ENCODE data around the gene NACC2.

The NACC2 gene

GRCh38 chr9:136017289-136018190 is 77.5 kb downstream of the NACC2 start:
- ChIA-PET POLR2A (no interaction called here), CTCF (no interaction called here)
- Histone ChIP-seq H3K9me3 (ENCODE audit: control extremely low read depth in 1 of 5, control insufficient read depth in 4 of 5, insufficient read depth in 2 of 5, low read depth in 1 of 5, low read length in 4 of 5) (no peaks in the 10 kb centered on the region), H3K4me1 (ENCODE audit: control extremely low read depth in 1 of 4, control insufficient read depth in 4 of 4, insufficient read depth in 4 of 4, low read length in 3 of 4) (no peaks in the 10 kb centered on the region), H3K27me3 (replicated peaks in 2 of 5; ENCODE audit: control insufficient read depth in 4 of 5, insufficient read depth in 5 of 5, low read length in 4 of 5) (no peaks in the 10 kb centered on the region), H3K36me3 (ENCODE audit: control insufficient read depth in 4 of 4, insufficient read depth in 4 of 4, low read length in 3 of 4) (peaks cover 0 to 13% (median 3%) of the 10 kb centered on the region in 4 experiments), H3K4me3 (ENCODE audit: control insufficient read depth in 1 of 7, extremely low read depth in 1 of 7, insufficient read depth in 4 of 7, low read depth in 2 of 7, low read length in 6 of 7) (no peak overlapping the region), H3K27ac (ENCODE audit: insufficient read depth in 1 of 2, low read depth in 1 of 2, low read length in 2 of 2, poor library complexity in 1 of 2, severe bottlenecking in 2 of 2) (no peak overlapping the region)
- DNase-seq = no peak
- WGBS (ENCODE audit: insufficient coverage) = 94% methylated on average over 18 of the region's 27 CpGs

GRCh38 chr9:136016572-136017288 is 78.4 kb downstream of the NACC2 start:
- DNase-seq = no peak
- Histone ChIP-seq H3K27ac (ENCODE audit: insufficient read depth in 1 of 2, low read depth in 1 of 2, low read length in 2 of 2, poor library complexity in 1 of 2, severe bottlenecking in 2 of 2) (no peak overlapping the region), H3K36me3 (ENCODE audit: control insufficient read depth in 4 of 4, insufficient read depth in 4 of 4, low read length in 3 of 4) (peaks cover 0 to 13% (median 6%) of the 10 kb centered on the region in 4 experiments), H3K9me3 (ENCODE audit: control extremely low read depth in 1 of 5, control insufficient read depth in 4 of 5, insufficient read depth in 2 of 5, low read depth in 1 of 5, low read length in 4 of 5) (no peaks in the 10 kb centered on the region), H3K4me3 (ENCODE audit: control insufficient read depth in 1 of 7, extremely low read depth in 1 of 7, insufficient read depth in 4 of 7, low read depth in 2 of 7, low read length in 6 of 7) (no peak overlapping the region), H3K27me3 (replicated peaks in 2 of 5; ENCODE audit: control insufficient read depth in 4 of 5, insufficient read depth in 5 of 5, low read length in 4 of 5) (no peaks in the 10 kb centered on the region), H3K4me1 (ENCODE audit: control extremely low read depth in 1 of 4, control insufficient read depth in 4 of 4, insufficient read depth in 4 of 4, low read length in 3 of 4) (no peaks in the 10 kb centered on the region)
- WGBS (ENCODE audit: insufficient coverage) = 96% methylated on average over 23 of the region's 23 CpGs
- POLR2A ChIA-PET = no interaction called here
- CTCF ChIA-PET = interaction anchor here (1.2 kb wide), 2 partner anchors 26 to 65 kb away, joined by 3 read pairs; no protein-coding TSS in a partner anchor

DNA sequence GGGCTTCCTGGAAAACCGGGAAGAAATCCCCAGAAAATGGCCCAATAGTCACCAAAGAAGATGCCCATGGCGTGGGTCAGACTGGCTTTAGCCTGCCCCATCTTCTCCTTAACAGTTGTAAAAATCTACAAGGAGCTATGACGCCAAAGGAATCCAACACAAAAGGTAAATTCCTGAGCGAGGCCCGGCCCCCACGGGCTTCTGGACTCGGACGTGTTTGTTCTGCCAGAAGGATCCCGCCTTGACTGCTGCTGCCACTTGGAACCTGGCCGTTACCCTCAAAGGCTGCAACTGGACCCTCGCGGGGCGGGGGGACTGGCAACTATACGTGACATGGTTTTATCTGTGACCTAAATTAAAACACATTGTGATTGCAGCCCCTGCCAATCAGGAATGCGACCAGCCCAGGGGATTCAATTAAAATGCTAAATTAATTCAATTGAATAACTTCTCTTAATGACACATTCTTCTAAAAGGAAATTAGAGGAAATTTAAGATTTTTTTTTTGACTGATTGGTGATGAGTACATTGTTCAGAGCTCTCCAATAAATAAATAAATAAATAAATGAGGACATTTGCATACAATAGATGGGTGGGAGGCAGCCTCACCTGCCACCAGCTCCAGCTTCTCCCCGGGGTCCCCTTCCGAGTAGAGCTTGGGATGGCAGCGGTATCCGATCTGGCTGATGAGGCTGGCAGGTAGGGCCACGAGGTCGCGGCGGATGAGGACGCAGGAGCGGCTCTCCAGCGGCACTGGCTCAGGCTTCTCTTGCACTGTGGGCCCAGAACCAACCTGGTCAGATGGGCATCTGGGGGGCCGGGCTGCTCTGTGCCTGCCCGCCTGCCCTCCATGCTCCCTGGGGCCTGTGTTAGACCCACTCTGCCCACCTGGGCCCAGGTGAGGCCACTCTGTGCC is 79.2 kb downstream of the NACC2 start:
- POLR2A ChIA-PET = no interaction called here
- no peak for DNase-seq
- CTCF ChIA-PET = interaction anchor here (1.2 to 1.3 kb wide), 3 partner anchors 13 to 66 kb away, joined by 3 read pairs; no protein-coding TSS in a partner anchor

DNA sequence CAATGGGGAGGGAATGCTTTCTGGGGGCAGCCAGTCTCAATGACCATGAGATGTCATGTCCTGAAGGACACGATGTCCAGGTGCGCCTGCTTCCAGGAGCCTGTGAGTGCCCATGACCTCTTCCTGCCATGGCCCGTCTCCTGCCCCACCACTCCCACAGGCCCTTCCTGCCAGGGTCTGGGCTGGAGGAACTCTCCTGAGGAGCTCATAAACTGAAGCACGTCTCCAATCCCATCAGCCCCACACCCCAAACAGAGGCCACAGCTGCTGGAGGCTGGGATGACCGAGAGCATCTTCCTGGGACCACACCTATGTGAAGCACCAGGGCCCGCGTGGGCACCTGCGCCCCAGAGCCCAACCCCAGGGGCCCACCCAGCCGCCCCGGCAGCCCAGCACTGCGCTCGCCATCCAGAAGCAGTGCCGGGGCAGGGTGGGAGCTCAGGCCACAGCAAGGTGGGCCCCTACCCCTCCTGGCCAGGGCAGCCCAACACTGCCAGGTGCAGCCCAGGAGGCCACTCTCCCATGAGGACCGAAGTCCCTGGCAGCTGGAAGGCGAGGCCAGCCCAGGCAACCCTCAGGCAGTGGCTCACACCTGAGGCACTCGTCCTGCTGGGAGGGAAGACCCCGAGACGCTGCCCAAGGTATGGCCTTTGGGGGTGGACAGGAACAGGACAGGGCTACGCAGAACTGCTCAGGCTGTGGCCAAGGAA is 80.0 kb downstream of the NACC2 start:
- 84% methylated on average over 19 of the region's 19 CpGs for WGBS (ENCODE audit: insufficient coverage)
- H3K4me1 ChIP-seq (ENCODE audit: control extremely low read depth in 1 of 4, control insufficient read depth in 4 of 4, insufficient read depth in 4 of 4, low read length in 3 of 4) = no peaks in the 10 kb centered on the region
- DNase-seq = no peak

More for the DNA sequence above, 79.2 kb downstream of the NACC2 start:
- H3K27me3 ChIP-seq (replicated peaks in 2 of 5; ENCODE audit: control insufficient read depth in 4 of 5, insufficient read depth in 5 of 5, low read length in 4 of 5) = no peaks in the 10 kb centered on the region
- 95% methylated on average over 27 of the region's 28 CpGs for WGBS (ENCODE audit: insufficient coverage)
- H3K4me3 ChIP-seq (ENCODE audit: control insufficient read depth in 1 of 7, extremely low read depth in 1 of 7, insufficient read depth in 4 of 7, low read depth in 2 of 7, low read length in 6 of 7) = no peak overlapping the region
- no peak overlapping the region for H3K27ac ChIP-seq (ENCODE audit: insufficient read depth in 1 of 2, low read depth in 1 of 2, low read length in 2 of 2, poor library complexity in 1 of 2, severe bottlenecking in 2 of 2)
- H3K4me1 ChIP-seq (ENCODE audit: control extremely low read depth in 1 of 4, control insufficient read depth in 4 of 4, insufficient read depth in 4 of 4, low read length in 3 of 4) = no peaks in the 10 kb centered on the region
- H3K9me3 ChIP-seq (ENCODE audit: control extremely low read depth in 1 of 5, control insufficient read depth in 4 of 5, insufficient read depth in 2 of 5, low read depth in 1 of 5, low read length in 4 of 5) = no peaks in the 10 kb centered on the region
- H3K36me3 ChIP-seq (ENCODE audit: control insufficient read depth in 4 of 4, insufficient read depth in 4 of 4, low read length in 3 of 4) = peaks cover 0 to 21% (median 8%) of the 10 kb centered on the region in 4 experiments

GRCh38 chr9:136014147-136014923 is 80.8 kb downstream of the NACC2 start:
- DNase-seq = no peak
- H3K36me3 ChIP-seq (ENCODE audit: control insufficient read depth in 4 of 4, insufficient read depth in 4 of 4, low read length in 3 of 4) = peaks cover 0 to 31% (median 10%) of the 10 kb centered on the region in 4 experiments
- no peaks in the 10 kb centered on the region for H3K27me3 ChIP-seq (replicated peaks in 2 of 5; ENCODE audit: control insufficient read depth in 4 of 5, insufficient read depth in 5 of 5, low read length in 4 of 5)
- no peaks in the 10 kb centered on the region for H3K9me3 ChIP-seq (ENCODE audit: control extremely low read depth in 1 of 5, control insufficient read depth in 4 of 5, insufficient read depth in 2 of 5, low read depth in 1 of 5, low read length in 4 of 5)
- over 99% methylated on average over 17 of the region's 18 CpGs for WGBS (ENCODE audit: insufficient coverage)
- POLR2A ChIA-PET = no interaction called here
- CTCF ChIA-PET = interaction anchor here (1.3 kb wide), 1 partner anchor 11 kb away, joined by 3 read pairs; no protein-coding TSS in a partner anchor
- H3K27ac ChIP-seq (ENCODE audit: insufficient read depth in 1 of 2, low read depth in 1 of 2, low read length in 2 of 2, poor library complexity in 1 of 2, severe bottlenecking in 2 of 2) = no peak overlapping the region
- no peak overlapping the region for H3K4me3 ChIP-seq (ENCODE audit: control insufficient read depth in 1 of 7, extremely low read depth in 1 of 7, insufficient read depth in 4 of 7, low read depth in 2 of 7, low read length in 6 of 7)
- H3K4me1 ChIP-seq (ENCODE audit: control extremely low read depth in 1 of 4, control insufficient read depth in 4 of 4, insufficient read depth in 4 of 4, low read length in 3 of 4) = no peaks in the 10 kb centered on the region

More for the DNA sequence above, 80.0 kb downstream of the NACC2 start:
- Histone ChIP-seq H3K27ac (ENCODE audit: insufficient read depth in 1 of 2, low read depth in 1 of 2, low read length in 2 of 2, poor library complexity in 1 of 2, severe bottlenecking in 2 of 2) (no peak overlapping the region), H3K36me3 (ENCODE audit: control insufficient read depth in 4 of 4, insufficient read depth in 4 of 4, low read length in 3 of 4) (peaks cover 0 to 25% (median 9%) of the 10 kb centered on the region in 4 experiments), H3K9me3 (ENCODE audit: control extremely low read depth in 1 of 5, control insufficient read depth in 4 of 5, insufficient read depth in 2 of 5, low read depth in 1 of 5, low read length in 4 of 5) (no peaks in the 10 kb centered on the region), H3K27me3 (replicated peaks in 2 of 5; ENCODE audit: control insufficient read depth in 4 of 5, insufficient read depth in 5 of 5, low read length in 4 of 5) (no peaks in the 10 kb centered on the region), H3K4me3 (ENCODE audit: control insufficient read depth in 1 of 7, extremely low read depth in 1 of 7, insufficient read depth in 4 of 7, low read depth in 2 of 7, low read length in 6 of 7) (no peak overlapping the region)
- CTCF ChIA-PET = interaction anchor here (1.2 to 1.3 kb wide), 2 partner anchors 12 to 24 kb away, joined by 3 read pairs; no protein-coding TSS in a partner anchor
- POLR2A ChIA-PET = no interaction called here

Measured in common myeloid progenitor, CD34-positive (primary cell).